ENCODE data around the gene PRKCD.

The PRKCD gene

GRCh38 chr3:53171064-53171418, 10.0 kb downstream of the PRKCD start:
- CTCF ChIA-PET = interaction anchor here (0.9 to 2.0 kb wide), 4 partner anchors 10 to 43 kb away, joined by 3 to 9 read pairs (median 4); no protein-coding TSS in a partner anchor
- Histone ChIP-seq H3K27ac (ENCODE audit: insufficient read depth in 1 of 2, low read depth in 1 of 2, low read length in 2 of 2, poor library complexity in 1 of 2, severe bottlenecking in 2 of 2) (no peak overlapping the region), H3K4me3 (ENCODE audit: control insufficient read depth in 1 of 7, extremely low read depth in 1 of 7, insufficient read depth in 4 of 7, low read depth in 2 of 7, low read length in 6 of 7) (peak overlapping the region in 1 of 7 experiments; percentile 43), H3K4me1 (ENCODE audit: control extremely low read depth in 1 of 4, control insufficient read depth in 4 of 4, insufficient read depth in 4 of 4, low read length in 3 of 4) (peaks cover 3 to 94% (median 48%) of the 10 kb centered on the region in 4 experiments), H3K27me3 (replicated peaks in 2 of 5; ENCODE audit: control insufficient read depth in 4 of 5, insufficient read depth in 5 of 5, low read length in 4 of 5) (no peaks in the 10 kb centered on the region), H3K36me3 (ENCODE audit: control insufficient read depth in 4 of 4, insufficient read depth in 4 of 4, low read length in 3 of 4) (peaks cover 0 to 44% (median 0%) of the 10 kb centered on the region in 4 experiments), H3K9me3 (ENCODE audit: control extremely low read depth in 1 of 5, control insufficient read depth in 4 of 5, insufficient read depth in 2 of 5, low read depth in 1 of 5, low read length in 4 of 5) (no peaks in the 10 kb centered on the region)
- POLR2A ChIA-PET = no interaction called here
- WGBS (ENCODE audit: insufficient coverage) = 84% methylated on average over 5 of the region's 7 CpGs
- no peak for DNase-seq

GRCh38 chr3:53171827-53172505, 11.0 kb downstream of the PRKCD start:
- Histone ChIP-seq H3K4me1 (ENCODE audit: control extremely low read depth in 1 of 4, control insufficient read depth in 4 of 4, insufficient read depth in 4 of 4, low read length in 3 of 4) (peaks cover 3 to 84% (median 38%) of the 10 kb centered on the region in 4 experiments), H3K27ac (ENCODE audit: insufficient read depth in 1 of 2, low read depth in 1 of 2, low read length in 2 of 2, poor library complexity in 1 of 2, severe bottlenecking in 2 of 2) (no peak overlapping the region), H3K4me3 (ENCODE audit: control insufficient read depth in 1 of 7, extremely low read depth in 1 of 7, insufficient read depth in 4 of 7, low read depth in 2 of 7, low read length in 6 of 7) (peak overlapping the region in 2 of 7 experiments; percentile 5 to 28), H3K9me3 (ENCODE audit: control extremely low read depth in 1 of 5, control insufficient read depth in 4 of 5, insufficient read depth in 2 of 5, low read depth in 1 of 5, low read length in 4 of 5) (no peaks in the 10 kb centered on the region), H3K36me3 (ENCODE audit: control insufficient read depth in 4 of 4, insufficient read depth in 4 of 4, low read length in 3 of 4) (peaks cover 0 to 43% (median 0%) of the 10 kb centered on the region in 4 experiments), H3K27me3 (replicated peaks in 2 of 5; ENCODE audit: control insufficient read depth in 4 of 5, insufficient read depth in 5 of 5, low read length in 4 of 5) (no peaks in the 10 kb centered on the region)
- DNase-seq = no peak
- POLR2A ChIA-PET = no interaction called here
- WGBS (ENCODE audit: insufficient coverage) = 78% methylated on average over 6 of the region's 7 CpGs
- CTCF ChIA-PET = interaction anchor here (0.9 to 2.0 kb wide), 4 partner anchors 13 to 57 kb away, joined by 3 to 9 read pairs (median 3); no protein-coding TSS in a partner anchor

- WGBS (ENCODE audit: insufficient coverage) = 80% methylated on average over 5 of the region's 5 CpGs
- Histone ChIP-seq H3K4me3 (ENCODE audit: control insufficient read depth in 1 of 7, extremely low read depth in 1 of 7, insufficient read depth in 4 of 7, low read depth in 2 of 7, low read length in 6 of 7) (no peak overlapping the region), H3K4me1 (ENCODE audit: control extremely low read depth in 1 of 4, control insufficient read depth in 4 of 4, insufficient read depth in 4 of 4, low read length in 3 of 4) (peaks cover 3 to 73% (median 33%) of the 10 kb centered on the region in 4 experiments), H3K36me3 (ENCODE audit: control insufficient read depth in 4 of 4, insufficient read depth in 4 of 4, low read length in 3 of 4) (peaks cover 0 to 43% (median 0%) of the 10 kb centered on the region in 4 experiments), H3K27me3 (replicated peaks in 2 of 5; ENCODE audit: control insufficient read depth in 4 of 5, insufficient read depth in 5 of 5, low read length in 4 of 5) (no peaks in the 10 kb centered on the region), H3K27ac (ENCODE audit: insufficient read depth in 1 of 2, low read depth in 1 of 2, low read length in 2 of 2, poor library complexity in 1 of 2, severe bottlenecking in 2 of 2) (no peak overlapping the region), H3K9me3 (ENCODE audit: control extremely low read depth in 1 of 5, control insufficient read depth in 4 of 5, insufficient read depth in 2 of 5, low read depth in 1 of 5, low read length in 4 of 5) (no peaks in the 10 kb centered on the region)
- ChIA-PET CTCF (interaction anchor here (1.0 to 2.6 kb wide), 4 partner anchors 22 to 58 kb away, joined by 3 to 6 read pairs (median 4); no protein-coding TSS in a partner anchor), POLR2A (no interaction called here)
- no peak for DNase-seq
These were observed 12.1 kb downstream of the PRKCD start for GRCh38 chr3:53173107-53173506.

GRCh38 chr3:53174346-53175250, 13.6 kb downstream of the PRKCD start:
- DNase-seq = no peak
- Histone ChIP-seq H3K27ac (ENCODE audit: insufficient read depth in 1 of 2, low read depth in 1 of 2, low read length in 2 of 2, poor library complexity in 1 of 2, severe bottlenecking in 2 of 2) (no peak overlapping the region), H3K9me3 (ENCODE audit: control extremely low read depth in 1 of 5, control insufficient read depth in 4 of 5, insufficient read depth in 2 of 5, low read depth in 1 of 5, low read length in 4 of 5) (no peaks in the 10 kb centered on the region), H3K27me3 (replicated peaks in 2 of 5; ENCODE audit: control insufficient read depth in 4 of 5, insufficient read depth in 5 of 5, low read length in 4 of 5) (no peaks in the 10 kb centered on the region), H3K36me3 (ENCODE audit: control insufficient read depth in 4 of 4, insufficient read depth in 4 of 4, low read length in 3 of 4) (peaks cover 0 to 55% (median 4%) of the 10 kb centered on the region in 4 experiments), H3K4me3 (ENCODE audit: control insufficient read depth in 1 of 7, extremely low read depth in 1 of 7, insufficient read depth in 4 of 7, low read depth in 2 of 7, low read length in 6 of 7) (no peak overlapping the region), H3K4me1 (ENCODE audit: control extremely low read depth in 1 of 4, control insufficient read depth in 4 of 4, insufficient read depth in 4 of 4, low read length in 3 of 4) (peaks cover 3 to 66% (median 29%) of the 10 kb centered on the region in 4 experiments)
- 92% methylated on average over 9 of the region's 9 CpGs for WGBS (ENCODE audit: insufficient coverage)
- POLR2A ChIA-PET = no interaction called here
- CTCF ChIA-PET = interaction anchor here (1.3 to 2.6 kb wide), 5 partner anchors 9 to 38 kb away, joined by 3 to 6 read pairs (median 4); partner anchors contain the start of gene PRKCD

- ChIA-PET POLR2A (no interaction called here), CTCF (interaction anchor here (0.9 to 1.8 kb wide), 3 partner anchors 10 to 64 kb away, joined by 3 to 5 read pairs (median 4); no protein-coding TSS in a partner anchor)
These were observed 14.9 kb downstream of the PRKCD start for GRCh38 chr3:53175613-53176540.

GRCh38 chr3:53178246-53178645, 17.2 kb downstream of the PRKCD start:
- Histone ChIP-seq H3K27me3 (replicated peaks in 2 of 5; ENCODE audit: control insufficient read depth in 4 of 5, insufficient read depth in 5 of 5, low read length in 4 of 5) (no peaks in the 10 kb centered on the region), H3K9me3 (ENCODE audit: control extremely low read depth in 1 of 5, control insufficient read depth in 4 of 5, insufficient read depth in 2 of 5, low read depth in 1 of 5, low read length in 4 of 5) (no peaks in the 10 kb centered on the region), H3K4me1 (ENCODE audit: control extremely low read depth in 1 of 4, control insufficient read depth in 4 of 4, insufficient read depth in 4 of 4, low read length in 3 of 4) (peaks cover 0 to 46% (median 0%) of the 10 kb centered on the region in 4 experiments), H3K4me3 (ENCODE audit: control insufficient read depth in 1 of 7, extremely low read depth in 1 of 7, insufficient read depth in 4 of 7, low read depth in 2 of 7, low read length in 6 of 7) (no peak overlapping the region), H3K36me3 (ENCODE audit: control insufficient read depth in 4 of 4, insufficient read depth in 4 of 4, low read length in 3 of 4) (peaks cover 3 to 77% (median 13%) of the 10 kb centered on the region in 4 experiments), H3K27ac (ENCODE audit: insufficient read depth in 1 of 2, low read depth in 1 of 2, low read length in 2 of 2, poor library complexity in 1 of 2, severe bottlenecking in 2 of 2) (no peak overlapping the region)
- no peak for DNase-seq
- 95% methylated on average over 15 of the region's 15 CpGs for WGBS (ENCODE audit: insufficient coverage)
- CTCF ChIA-PET = interaction anchor here (1.0 kb wide), 1 partner anchor 22 kb away, joined by 3 read pairs; no protein-coding TSS in a partner anchor
- POLR2A ChIA-PET = no interaction called here

More at GRCh38 chr3:53175613-53176540, 14.9 kb downstream of the PRKCD start:
- DNase-seq = no peak
- Histone ChIP-seq H3K4me3 (ENCODE audit: control insufficient read depth in 1 of 7, extremely low read depth in 1 of 7, insufficient read depth in 4 of 7, low read depth in 2 of 7, low read length in 6 of 7) (no peak overlapping the region), H3K4me1 (ENCODE audit: control extremely low read depth in 1 of 4, control insufficient read depth in 4 of 4, insufficient read depth in 4 of 4, low read length in 3 of 4) (peaks cover 0 to 65% (median 17%) of the 10 kb centered on the region in 4 experiments), H3K27me3 (replicated peaks in 2 of 5; ENCODE audit: control insufficient read depth in 4 of 5, insufficient read depth in 5 of 5, low read length in 4 of 5) (no peaks in the 10 kb centered on the region), H3K36me3 (ENCODE audit: control insufficient read depth in 4 of 4, insufficient read depth in 4 of 4, low read length in 3 of 4) (peaks cover 0 to 68% (median 6%) of the 10 kb centered on the region in 4 experiments), H3K9me3 (ENCODE audit: control extremely low read depth in 1 of 5, control insufficient read depth in 4 of 5, insufficient read depth in 2 of 5, low read depth in 1 of 5, low read length in 4 of 5) (no peaks in the 10 kb centered on the region), H3K27ac (ENCODE audit: insufficient read depth in 1 of 2, low read depth in 1 of 2, low read length in 2 of 2, poor library complexity in 1 of 2, severe bottlenecking in 2 of 2) (no peak overlapping the region)
- 94% methylated on average over 8 of the region's 9 CpGs for WGBS (ENCODE audit: insufficient coverage)
